ENCODE measurements around the gene NPBWR2.

- TF ChIP-seq CTCF (conservative IDR thresholded peaks at IDR 0.05 in 1 of 2, IDR thresholded peaks at IDR 0.05 in 1 of 2; ENCODE audit: low read depth in 1 of 2, low read length in 2 of 2) (no peak), EZH2 (IDR thresholded peaks at IDR 0.05; ENCODE audit: low read length, missing control alignments) (no peak)
These were observed 45.5 kb upstream of the NPBWR2 start for GRCh38 chr20:64152906-64153305.
